HepG2 (cell line): ENCODE measurements around the gene RAB5B. TPM values are rescaled to one million over a fixed set of nuclear protein-coding genes. Genes with fewer than 3 reads are reported as not detected.
A peak's percentile ranks its signal among the peaks of the same experiment; 100 is the strongest.

ENCODE experiments used
- DMAP1 ChIP-seq: IDR thresholded peaks from 2 replicates; pipeline ENCODE4 v1.6.1; 2016
- IRX3 ChIP-seq: sonication (generic); formaldehyde crosslinking; IDR thresholded peaks from 2 replicates; pipeline ENCODE4 v1.8.1; 2023; ENCODE audit warnings: mild to moderate bottlenecking, low read depth, missing genetic modification reagents, borderline replicate concordance
- JUN ChIP-seq: sonication (generic); formaldehyde crosslinking; IDR thresholded peaks from 2 replicates; pipeline ENCODE4 v1.4.0; 2020; ENCODE audit warnings: mild to moderate bottlenecking, missing genetic modification reagents
- RBFOX2 ChIP-seq: fragments of 200-400 bp; formaldehyde crosslinking; IDR thresholded peaks from 2 replicates; pipeline ENCODE4 v1.6.1; 2017; ENCODE audit warnings: low read depth, mild to moderate bottlenecking, low read length
- ZNF329 ChIP-seq: sonication (generic); formaldehyde crosslinking; IDR thresholded peaks from 2 replicates; pipeline ENCODE4 v1.9.0; 2021; ENCODE audit warnings: low read depth, mild to moderate bottlenecking, missing genetic modification reagents
- ZNF883 ChIP-seq: sonication (generic); formaldehyde crosslinking; IDR thresholded peaks from 2 replicates; pipeline ENCODE4 v1.5.1; 2020; ENCODE audit warnings: mild to moderate bottlenecking, missing genetic modification reagents; ENCODE audit errors: not compliant biosample characterization
- polyA plus RNA-seq, 8 experiments: library from polyadenylated mRNA; depleted of rRNA in 3 of 8; stranded (reverse) in 7 of 8; unstranded in 1 of 8; fragments of >200 nt; fragmentation: Illumina TruSeq in 4 of 8; extraction: Trizol in 4 of 8; gene quantifications; 2 replicates each; pipeline versions ENCODE4 v1.2.1 to v1.2.3, GENCODE V29; 2011 to 2016; ENCODE audit warnings: low read depth in 4 of 8, missing spikeins in 1 of 8, mixed read lengths in 1 of 8; ENCODE audit not compliant: insufficient read depth in 1 of 8
- total RNA-seq, 5 experiments: library from RNA; depleted of rRNA; stranded (reverse); fragments of >200 nt; fragmentation: Illumina TruSeq; extraction: Trizol; gene quantifications; 2 replicates each; pipeline ENCODE4 v1.2.3, GENCODE V29; 2016; ENCODE audit warnings: low read depth in 1 of 5
- TF ChIP-seq, protein P1 (sequence below), 2 experiments: sonication (generic) in 1 of 2; formaldehyde crosslinking in 1 of 2; IDR thresholded peaks; 2 replicates each; pipeline versions ENCODE4 v1.6.1 to v1.9.0; 2014 to 2022; ENCODE audit warnings: antibody characterized with exemption in 1 of 2, borderline replicate concordance in 1 of 2, inconsistent platforms in 1 of 2, low read depth in 1 of 2, missing genetic modification reagents in 1 of 2
- TF ChIP-seq, protein P2 (sequence below): sonication (generic); formaldehyde crosslinking; IDR thresholded peaks from 2 replicates; pipeline ENCODE4 v1.4.0; 2020; ENCODE audit warnings: mild to moderate bottlenecking, missing genetic modification reagents
- TF ChIP-seq, protein P3 (sequence below): sonication (generic); formaldehyde crosslinking; IDR thresholded peaks from 2 replicates; pipeline ENCODE4 v1.9.0; 2022; ENCODE audit warnings: missing genetic modification reagents, mild to moderate bottlenecking, borderline replicate concordance
- TF ChIP-seq, protein P4 (sequence below): sonication (generic); formaldehyde crosslinking; IDR thresholded peaks from 2 replicates; pipeline ENCODE4 v1.4.0; 2020; ENCODE audit warnings: missing genetic modification reagents, borderline replicate concordance
- TF ChIP-seq, protein P5 (sequence below): sonication (generic); formaldehyde crosslinking; IDR thresholded peaks from 2 replicates; pipeline ENCODE4 v1.4.0; 2020; ENCODE audit warnings: missing genetic modification reagents, borderline replicate concordance

Gene RAB5B
- total and polyA plus RNA-seq, 2 of the 13 experiments (the other 11 are each of a cell fraction or from before 2014, with no cell fraction given): 26.0 to 68.3 TPM

DNA sequence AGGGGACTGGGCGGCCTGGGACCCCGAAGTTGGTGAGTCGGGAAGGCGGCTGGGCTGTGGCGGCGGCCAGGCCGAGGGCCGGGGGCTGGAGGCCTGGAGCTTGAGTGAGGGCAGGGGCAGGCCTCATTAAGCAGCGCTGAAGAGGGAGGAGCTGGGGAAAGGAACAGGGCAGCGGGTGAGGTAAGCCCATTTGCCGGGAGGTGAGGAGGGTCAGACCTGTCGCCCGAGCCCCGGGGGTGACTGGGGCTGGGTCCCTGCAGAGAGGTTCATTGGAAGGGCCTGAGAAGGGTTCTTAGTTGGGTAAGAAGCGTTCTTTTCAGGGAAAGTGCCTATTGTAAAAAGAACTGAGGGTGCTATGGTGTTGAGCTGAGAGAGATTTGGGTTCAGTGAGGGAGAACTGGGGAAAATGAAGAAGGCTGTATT lies 441 bp downstream of the RAB5B start (continued):
- TF ChIP-seq, protein P1, sequence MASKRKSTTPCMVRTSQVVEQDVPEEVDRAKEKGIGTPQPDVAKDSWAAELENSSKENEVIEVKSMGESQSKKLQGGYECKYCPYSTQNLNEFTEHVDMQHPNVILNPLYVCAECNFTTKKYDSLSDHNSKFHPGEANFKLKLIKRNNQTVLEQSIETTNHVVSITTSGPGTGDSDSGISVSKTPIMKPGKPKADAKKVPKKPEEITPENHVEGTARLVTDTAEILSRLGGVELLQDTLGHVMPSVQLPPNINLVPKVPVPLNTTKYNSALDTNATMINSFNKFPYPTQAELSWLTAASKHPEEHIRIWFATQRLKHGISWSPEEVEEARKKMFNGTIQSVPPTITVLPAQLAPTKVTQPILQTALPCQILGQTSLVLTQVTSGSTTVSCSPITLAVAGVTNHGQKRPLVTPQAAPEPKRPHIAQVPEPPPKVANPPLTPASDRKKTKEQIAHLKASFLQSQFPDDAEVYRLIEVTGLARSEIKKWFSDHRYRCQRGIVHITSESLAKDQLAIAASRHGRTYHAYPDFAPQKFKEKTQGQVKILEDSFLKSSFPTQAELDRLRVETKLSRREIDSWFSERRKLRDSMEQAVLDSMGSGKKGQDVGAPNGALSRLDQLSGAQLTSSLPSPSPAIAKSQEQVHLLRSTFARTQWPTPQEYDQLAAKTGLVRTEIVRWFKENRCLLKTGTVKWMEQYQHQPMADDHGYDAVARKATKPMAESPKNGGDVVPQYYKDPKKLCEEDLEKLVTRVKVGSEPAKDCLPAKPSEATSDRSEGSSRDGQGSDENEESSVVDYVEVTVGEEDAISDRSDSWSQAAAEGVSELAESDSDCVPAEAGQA (IDR thresholded peaks at IDR 0.05; ENCODE audit: low read depth): no peak
- TF ChIP-seq, protein P1 (CRISPR knock-in tag; IDR thresholded peaks at IDR 0.05; ENCODE audit: borderline replicate concordance): no peak
- TF ChIP-seq JUN (peak; percentile 3; the same call in 1 of the 2 replicates), ZNF883 (CRISPR knock-in tag) (peak; percentile 1), IRX3 (0 out of 2 replicates have a peak, but pooled peaks have one; percentile 24), RBFOX2 (peak; percentile 70), ZNF329 (CRISPR knock-in tag) (peak; percentile 21; the same call in 1 of the 2 replicates), DMAP1 (CRISPR knock-in tag) (0 out of 2 replicates have a peak, but pooled peaks have one; percentile 1)
- TF ChIP-seq, protein P2, sequence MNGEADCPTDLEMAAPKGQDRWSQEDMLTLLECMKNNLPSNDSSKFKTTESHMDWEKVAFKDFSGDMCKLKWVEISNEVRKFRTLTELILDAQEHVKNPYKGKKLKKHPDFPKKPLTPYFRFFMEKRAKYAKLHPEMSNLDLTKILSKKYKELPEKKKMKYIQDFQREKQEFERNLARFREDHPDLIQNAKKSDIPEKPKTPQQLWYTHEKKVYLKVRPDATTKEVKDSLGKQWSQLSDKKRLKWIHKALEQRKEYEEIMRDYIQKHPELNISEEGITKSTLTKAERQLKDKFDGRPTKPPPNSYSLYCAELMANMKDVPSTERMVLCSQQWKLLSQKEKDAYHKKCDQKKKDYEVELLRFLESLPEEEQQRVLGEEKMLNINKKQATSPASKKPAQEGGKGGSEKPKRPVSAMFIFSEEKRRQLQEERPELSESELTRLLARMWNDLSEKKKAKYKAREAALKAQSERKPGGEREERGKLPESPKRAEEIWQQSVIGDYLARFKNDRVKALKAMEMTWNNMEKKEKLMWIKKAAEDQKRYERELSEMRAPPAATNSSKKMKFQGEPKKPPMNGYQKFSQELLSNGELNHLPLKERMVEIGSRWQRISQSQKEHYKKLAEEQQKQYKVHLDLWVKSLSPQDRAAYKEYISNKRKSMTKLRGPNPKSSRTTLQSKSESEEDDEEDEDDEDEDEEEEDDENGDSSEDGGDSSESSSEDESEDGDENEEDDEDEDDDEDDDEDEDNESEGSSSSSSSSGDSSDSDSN (CRISPR knock-in tag): peak; percentile 70; the same call in 1 of the 2 replicates
- TF ChIP-seq, protein P3, sequence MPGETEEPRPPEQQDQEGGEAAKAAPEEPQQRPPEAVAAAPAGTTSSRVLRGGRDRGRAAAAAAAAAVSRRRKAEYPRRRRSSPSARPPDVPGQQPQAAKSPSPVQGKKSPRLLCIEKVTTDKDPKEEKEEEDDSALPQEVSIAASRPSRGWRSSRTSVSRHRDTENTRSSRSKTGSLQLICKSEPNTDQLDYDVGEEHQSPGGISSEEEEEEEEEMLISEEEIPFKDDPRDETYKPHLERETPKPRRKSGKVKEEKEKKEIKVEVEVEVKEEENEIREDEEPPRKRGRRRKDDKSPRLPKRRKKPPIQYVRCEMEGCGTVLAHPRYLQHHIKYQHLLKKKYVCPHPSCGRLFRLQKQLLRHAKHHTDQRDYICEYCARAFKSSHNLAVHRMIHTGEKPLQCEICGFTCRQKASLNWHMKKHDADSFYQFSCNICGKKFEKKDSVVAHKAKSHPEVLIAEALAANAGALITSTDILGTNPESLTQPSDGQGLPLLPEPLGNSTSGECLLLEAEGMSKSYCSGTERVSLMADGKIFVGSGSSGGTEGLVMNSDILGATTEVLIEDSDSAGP (CRISPR knock-in tag): peak; percentile 77; the same call in 1 of the 2 replicates
- TF ChIP-seq, protein P4, sequence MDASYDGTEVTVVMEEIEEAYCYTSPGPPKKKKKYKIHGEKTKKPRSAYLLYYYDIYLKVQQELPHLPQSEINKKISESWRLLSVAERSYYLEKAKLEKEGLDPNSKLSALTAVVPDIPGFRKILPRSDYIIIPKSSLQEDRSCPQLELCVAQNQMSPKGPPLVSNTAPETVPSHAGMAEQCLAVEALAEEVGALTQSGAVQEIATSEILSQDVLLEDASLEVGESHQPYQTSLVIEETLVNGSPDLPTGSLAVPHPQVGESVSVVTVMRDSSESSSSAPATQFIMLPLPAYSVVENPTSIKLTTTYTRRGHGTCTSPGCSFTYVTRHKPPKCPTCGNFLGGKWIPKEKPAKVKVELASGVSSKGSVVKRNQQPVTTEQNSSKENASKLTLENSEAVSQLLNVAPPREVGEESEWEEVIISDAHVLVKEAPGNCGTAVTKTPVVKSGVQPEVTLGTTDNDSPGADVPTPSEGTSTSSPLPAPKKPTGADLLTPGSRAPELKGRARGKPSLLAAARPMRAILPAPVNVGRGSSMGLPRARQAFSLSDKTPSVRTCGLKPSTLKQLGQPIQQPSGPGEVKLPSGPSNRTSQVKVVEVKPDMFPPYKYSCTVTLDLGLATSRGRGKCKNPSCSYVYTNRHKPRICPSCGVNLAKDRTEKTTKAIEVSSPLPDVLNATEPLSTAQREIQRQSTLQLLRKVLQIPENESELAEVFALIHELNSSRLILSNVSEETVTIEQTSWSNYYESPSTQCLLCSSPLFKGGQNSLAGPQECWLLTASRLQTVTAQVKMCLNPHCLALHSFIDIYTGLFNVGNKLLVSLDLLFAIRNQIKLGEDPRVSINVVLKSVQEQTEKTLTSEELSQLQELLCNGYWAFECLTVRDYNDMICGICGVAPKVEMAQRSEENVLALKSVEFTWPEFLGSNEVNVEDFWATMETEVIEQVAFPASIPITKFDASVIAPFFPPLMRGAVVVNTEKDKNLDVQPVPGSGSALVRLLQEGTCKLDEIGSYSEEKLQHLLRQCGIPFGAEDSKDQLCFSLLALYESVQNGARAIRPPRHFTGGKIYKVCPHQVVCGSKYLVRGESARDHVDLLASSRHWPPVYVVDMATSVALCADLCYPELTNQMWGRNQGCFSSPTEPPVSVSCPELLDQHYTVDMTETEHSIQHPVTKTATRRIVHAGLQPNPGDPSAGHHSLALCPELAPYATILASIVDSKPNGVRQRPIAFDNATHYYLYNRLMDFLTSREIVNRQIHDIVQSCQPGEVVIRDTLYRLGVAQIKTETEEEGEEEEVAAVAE (CRISPR knock-in tag): no peak
- TF ChIP-seq, protein P5, sequence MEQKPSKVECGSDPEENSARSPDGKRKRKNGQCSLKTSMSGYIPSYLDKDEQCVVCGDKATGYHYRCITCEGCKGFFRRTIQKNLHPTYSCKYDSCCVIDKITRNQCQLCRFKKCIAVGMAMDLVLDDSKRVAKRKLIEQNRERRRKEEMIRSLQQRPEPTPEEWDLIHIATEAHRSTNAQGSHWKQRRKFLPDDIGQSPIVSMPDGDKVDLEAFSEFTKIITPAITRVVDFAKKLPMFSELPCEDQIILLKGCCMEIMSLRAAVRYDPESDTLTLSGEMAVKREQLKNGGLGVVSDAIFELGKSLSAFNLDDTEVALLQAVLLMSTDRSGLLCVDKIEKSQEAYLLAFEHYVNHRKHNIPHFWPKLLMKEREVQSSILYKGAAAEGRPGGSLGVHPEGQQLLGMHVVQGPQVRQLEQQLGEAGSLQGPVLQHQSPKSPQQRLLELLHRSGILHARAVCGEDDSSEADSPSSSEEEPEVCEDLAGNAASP: 0 out of 2 replicates have a peak, but pooled peaks have one; percentile 3
